ENCODE measurements around the gene SPSB2.

SPSB2 gene

GRCh38 chr12:6829536-6830220 lies 43.4 kb downstream of the SPSB2 start:
- H3K79me2 ChIP-seq (ENCODE audit: low read length), result no peaks in the 10 kb centered on the region
- H2AFZ ChIP-seq (ENCODE audit: low read depth, low read length), result peak overlapping the region; percentile 67
- H3K27ac ChIP-seq (ENCODE audit: low read length), result no peak overlapping the region
- H4K20me1 ChIP-seq (ENCODE audit: insufficient read depth, low read length), result no peaks in the 10 kb centered on the region
- H3K36me3 ChIP-seq (replicated peaks; ENCODE audit: low read depth, low read length), result peaks cover 2% of the 10 kb centered on the region
- H3K4me2 ChIP-seq (ENCODE audit: low read length), result peak overlapping the region; percentile 85
- peak overlapping the region; percentile 90 for H3K4me3 ChIP-seq (ENCODE audit: low read length)
- H3K9ac ChIP-seq (ENCODE audit: low read length), result peak overlapping the region; percentile 89
- peaks cover 11% of the 10 kb centered on the region for H3K4me1 ChIP-seq (ENCODE audit: low read length)
- TF ChIP-seq EZH2phosphoT487 (IDR thresholded peaks at IDR 0.05; ENCODE audit: low read depth), result no peak
- TF ChIP-seq CTCF (IDR thresholded peaks at IDR 0.05; ENCODE audit: low read depth, low read length), result peak; percentile 29
- H3K9me3 ChIP-seq (ENCODE audit: insufficient read depth, low read length), result no peaks in the 10 kb centered on the region
- H3K27me3 ChIP-seq (ENCODE audit: low read depth, low read length), result peaks cover 9% of the 10 kb centered on the region; the same call in 1 of the 2 replicates

- Histone ChIP-seq H3K79me2 (ENCODE audit: low read length) (no peaks in the 10 kb centered on the region), H2AFZ (ENCODE audit: low read depth, low read length) (peak overlapping the region; percentile 67), H3K27ac (ENCODE audit: low read length) (peak overlapping the region; percentile 17), H3K36me3 (replicated peaks; ENCODE audit: low read depth, low read length) (peaks cover 2% of the 10 kb centered on the region), H3K4me2 (ENCODE audit: low read length) (peak overlapping the region; percentile 85), H3K9me3 (ENCODE audit: insufficient read depth, low read length) (no peaks in the 10 kb centered on the region), H3K4me1 (ENCODE audit: low read length) (peaks cover 11% of the 10 kb centered on the region), H3K27me3 (ENCODE audit: low read depth, low read length) (peaks cover 9% of the 10 kb centered on the region; the same call in 1 of the 2 replicates), H4K20me1 (ENCODE audit: insufficient read depth, low read length) (no peaks in the 10 kb centered on the region), H3K9ac (ENCODE audit: low read length) (peak overlapping the region; percentile 89), H3K4me3 (ENCODE audit: low read length) (peak overlapping the region; percentile 90)
- TF ChIP-seq CTCF (IDR thresholded peaks at IDR 0.05; ENCODE audit: low read depth, low read length) (no peak), EZH2phosphoT487 (IDR thresholded peaks at IDR 0.05; ENCODE audit: low read depth) (no peak)
These were observed 44.1 kb downstream of the SPSB2 start for GRCh38 chr12:6828781-6829535.

GRCh38 chr12:6827982-6828780 lies 44.9 kb downstream of the SPSB2 start, which contains the start of gene P3H3:
TSS of gene P3H3 (plus strand) at chr12:6828407. CDS start at chr12:6828441, 34 bp downstream.
- H3K4me3 ChIP-seq (ENCODE audit: low read length), result peak within 1 kb of the TSS; percentile 90
- peak within 1 kb of the TSS; percentile 17 for H3K27ac ChIP-seq (ENCODE audit: low read length)
- no peaks in the 10 kb centered on the region for H4K20me1 ChIP-seq (ENCODE audit: insufficient read depth, low read length)
- no peaks in the 10 kb centered on the region for H3K79me2 ChIP-seq (ENCODE audit: low read length)
- peak within 1 kb of the TSS; percentile 85 for H3K4me2 ChIP-seq (ENCODE audit: low read length)
- peaks cover 17% of the 10 kb centered on the region for H3K27me3 ChIP-seq (ENCODE audit: low read depth, low read length)
- peaks cover 2% of the 10 kb centered on the region for H3K36me3 ChIP-seq (replicated peaks; ENCODE audit: low read depth, low read length)
- H2AFZ ChIP-seq (ENCODE audit: low read depth, low read length), result peak within 1 kb of the TSS; percentile 67
- H3K9ac ChIP-seq (ENCODE audit: low read length), result peak within 1 kb of the TSS; percentile 89
- peaks cover 11% of the 10 kb centered on the region for H3K4me1 ChIP-seq (ENCODE audit: low read length)
- no peaks in the 10 kb centered on the region for H3K9me3 ChIP-seq (ENCODE audit: insufficient read depth, low read length)
- TF ChIP-seq EZH2phosphoT487 (IDR thresholded peaks at IDR 0.05; ENCODE audit: low read depth) (no peak), CTCF (IDR thresholded peaks at IDR 0.05; ENCODE audit: low read depth, low read length) (no peak)
